Measurements from ENCODE around the gene SPON1.
A peak's percentile ranks its signal among the peaks of the same experiment; 100 is the strongest.

The SPON1 gene

GRCh38 chr11:14136561-14136960, 174.0 kb downstream of the SPON1 start:
- TF ChIP-seq CTCF (IDR thresholded peaks at IDR 0.05; ENCODE audit: borderline replicate concordance, insufficient read depth, low read depth, low read length), result no peak
- no peak overlapping the region for H3K4me3 ChIP-seq (ENCODE audit: low read depth, low read length)

- no peak for TF ChIP-seq CTCF (IDR thresholded peaks at IDR 0.05; ENCODE audit: borderline replicate concordance, insufficient read depth, low read depth, low read length)
- no peak overlapping the region for H3K4me3 ChIP-seq (ENCODE audit: low read depth, low read length)
These were observed 174.8 kb downstream of the SPON1 start for GRCh38 chr11:14137284-14137683.

- no peak for TF ChIP-seq CTCF (IDR thresholded peaks at IDR 0.05; ENCODE audit: borderline replicate concordance, insufficient read depth, low read depth, low read length)
- no peak overlapping the region for H3K4me3 ChIP-seq (ENCODE audit: low read depth, low read length)
These were observed 178.5 kb downstream of the SPON1 start for GRCh38 chr11:14140991-14141390.

GRCh38 chr11:14141676-14142075, 179.2 kb downstream of the SPON1 start:
- H3K4me3 ChIP-seq (ENCODE audit: low read depth, low read length), result no peak overlapping the region
- TF ChIP-seq CTCF (IDR thresholded peaks at IDR 0.05; ENCODE audit: borderline replicate concordance, insufficient read depth, low read depth, low read length), result no peak

- H3K4me3 ChIP-seq (ENCODE audit: low read depth, low read length), result no peak overlapping the region
- no peak for TF ChIP-seq CTCF (IDR thresholded peaks at IDR 0.05; ENCODE audit: borderline replicate concordance, insufficient read depth, low read depth, low read length)
These were observed 182.4 kb downstream of the SPON1 start for GRCh38 chr11:14144934-14145333.

- peak; percentile 38; the same call in 1 of the 2 replicates for TF ChIP-seq CTCF (IDR thresholded peaks at IDR 0.05; ENCODE audit: borderline replicate concordance, insufficient read depth, low read depth, low read length)
These were observed 186.2 kb downstream of the SPON1 start for GRCh38 chr11:14148653-14149273.

GRCh38 chr11:14149683-14150082, 187.2 kb downstream of the SPON1 start:
- no peak for TF ChIP-seq CTCF (IDR thresholded peaks at IDR 0.05; ENCODE audit: borderline replicate concordance, insufficient read depth, low read depth, low read length)
- H3K4me3 ChIP-seq (ENCODE audit: low read depth, low read length), result no peak overlapping the region

More at GRCh38 chr11:14148653-14149273, 186.2 kb downstream of the SPON1 start:
- H3K4me3 ChIP-seq (ENCODE audit: low read depth, low read length), result no peak overlapping the region

All from GM12875 (cell line).